H1 (cell line): Measurements from ENCODE around the gene HLA-DMB. TPM values are rescaled to one million over a fixed set of nuclear protein-coding genes. Genes with fewer than 3 reads are reported as not detected.

ENCODE experiments used
- CTCF ChIA-PET: fragments of 300-600 bp; sonication (Branson Sonifier 250); formaldehyde crosslinking; loops from one replicate; lab custom pipeline; 2021; ENCODE audit not compliant: partially characterized antibody; lab: Charles Lee
- POLR2A ChIA-PET: fragments of 300-600 bp; sonication (Branson Sonifier 250); formaldehyde crosslinking; loops from one replicate; lab custom pipeline; 2021; ENCODE audit warnings: inconsistent platforms; ENCODE audit not compliant: partially characterized antibody; lab: Charles Lee
- DNase-seq, 2 experiments: peaks; one replicate each; pipeline versions ENCODE4 v3.0.0 to v3.0.0-alpha.2; 2010 to 2022; ENCODE audit warnings: low spot score in 2 of 2, low read depth in 1 of 2, mixed read lengths in 1 of 2
- FAIRE-seq: peaks from 2 replicates; lab custom pipeline; 2011; peaks lifted over from hg19 to GRCh38; lab: Jason Lieb, UNC
- H2AFZ ChIP-seq: 2 replicates; pipeline ENCODE4 v1.8.1; 2012; ENCODE audit warnings: low read length, inconsistent platforms
- H2AK5ac ChIP-seq: 2 replicates; pipeline ENCODE4 v1.6.1; 2013; ENCODE audit warnings: low read depth, low read length
- H2BK120ac ChIP-seq: replicated peaks from 2 replicates; pipeline ENCODE3; 2013; ENCODE audit warnings: low read depth, low read length, inconsistent platforms
- H2BK12ac ChIP-seq: 2 replicates; pipeline ENCODE4 v1.6.1; 2013; ENCODE audit warnings: low read depth, low read length
- H2BK15ac ChIP-seq: 2 replicates; pipeline ENCODE4 v1.6.1; 2013; ENCODE audit warnings: low read length
- H2BK20ac ChIP-seq: 2 replicates; pipeline ENCODE4 v1.6.1; 2013; ENCODE audit warnings: low read length
- H2BK5ac ChIP-seq: 2 replicates; pipeline ENCODE4 v1.6.1; 2013; ENCODE audit warnings: low read depth, low read length
- H3K14ac ChIP-seq: 2 replicates; pipeline ENCODE4 v1.6.1; 2013; ENCODE audit warnings: inconsistent platforms; ENCODE audit not compliant: insufficient read length
- H3K18ac ChIP-seq: 2 replicates; pipeline ENCODE4 v1.6.1; 2013; ENCODE audit warnings: low read length; ENCODE audit errors: extremely low read depth
- H3K23ac ChIP-seq: 2 replicates; pipeline ENCODE4 v1.6.1; 2013; ENCODE audit warnings: inconsistent platforms; ENCODE audit not compliant: insufficient read length
- H3K23me2 ChIP-seq: 2 replicates; pipeline ENCODE4 v1.6.1; 2013; ENCODE audit warnings: low read depth, low read length
- H3K27ac ChIP-seq: 2 replicates; pipeline ENCODE4 v1.6.1; 2011; ENCODE audit warnings: low read depth, low read length, inconsistent platforms
- H3K27me3 ChIP-seq, 4 experiments: replicated peaks in 1 of 4; 1 replicate in 1 of 4; 2 replicates in 3 of 4; pipeline versions ENCODE4 v1.6.1 to v1.8.1; 2011 to 2013; ENCODE audit warnings: low read length in 3 of 4, mild to moderate bottlenecking in 3 of 4, inconsistent platforms in 2 of 4, mixed read lengths in 2 of 4, moderate library complexity in 1 of 4; ENCODE audit not compliant: control insufficient read depth in 3 of 4, insufficient read depth in 3 of 4; ENCODE audit errors: extremely low read depth in 1 of 4
- H3K36me3 ChIP-seq, 4 experiments: 2 replicates each; pipeline versions ENCODE4 v1.6.1 to v1.8.1; 2011 to 2013; ENCODE audit warnings: mild to moderate bottlenecking in 4 of 4, low read length in 3 of 4, moderate library complexity in 2 of 4, control low read depth in 1 of 4, inconsistent platforms in 1 of 4; ENCODE audit not compliant: insufficient read depth in 4 of 4, control insufficient read depth in 2 of 4
- H3K4ac ChIP-seq: replicated peaks from 2 replicates; pipeline ENCODE3; 2013; ENCODE audit warnings: low read length, low read depth, mixed read lengths, inconsistent platforms; ENCODE audit not compliant: insufficient read length
- H3K4me1 ChIP-seq, 4 experiments: replicated peaks in 1 of 4; 1 replicate in 1 of 4; 2 replicates in 3 of 4; pipeline versions ENCODE4 v1.6.1 to v1.8.1; 2011 to 2013; ENCODE audit warnings: low read length in 3 of 4, inconsistent platforms in 2 of 4, mixed read lengths in 1 of 4; ENCODE audit not compliant: insufficient read depth in 4 of 4, control insufficient read depth in 3 of 4
- H3K4me2 ChIP-seq, 2 experiments: 2 replicates each; pipeline versions ENCODE4 v1.6.1 to v1.8.1; 2011 to 2013; ENCODE audit warnings: low read depth in 2 of 2, low read length in 2 of 2, control low read depth in 1 of 2, inconsistent platforms in 1 of 2, mild to moderate bottlenecking in 1 of 2; ENCODE audit not compliant: insufficient read depth in 1 of 2
- H3K4me3 ChIP-seq, 4 experiments: fragments of 200-600, 300-600 bp in 1 of 4; sonication (generic), shearing (Covaris generic), sonication (Bioruptor Twin) in 1 of 4; 2 replicates each; pipeline versions ENCODE4 v1.5.1 to v1.8.1; 2011 to 2016; ENCODE audit warnings: low read length in 4 of 4, low read depth in 3 of 4, control low read depth in 2 of 4, inconsistent platforms in 2 of 4, mild to moderate bottlenecking in 2 of 4, mixed read lengths in 1 of 4, moderate library complexity in 1 of 4; ENCODE audit not compliant: insufficient read depth in 2 of 4; ENCODE audit errors: extremely low read depth in 1 of 4
- H3K56ac ChIP-seq: replicated peaks from 2 replicates; pipeline ENCODE3; 2013; ENCODE audit warnings: low read depth, mild to moderate bottlenecking, mixed read lengths, low read length, inconsistent platforms; ENCODE audit not compliant: insufficient read length
- H3K79me1 ChIP-seq: 2 replicates; pipeline ENCODE4 v1.6.1; 2013; ENCODE audit warnings: low read depth, low read length, control low read depth
- H3K79me2 ChIP-seq, 2 experiments: 2 replicates each; pipeline versions ENCODE4 v1.6.1 to v1.8.1; 2012 to 2013; ENCODE audit warnings: low read length in 2 of 2, mild to moderate bottlenecking in 2 of 2, inconsistent platforms in 1 of 2; ENCODE audit not compliant: insufficient read depth in 2 of 2, control insufficient read depth in 1 of 2
- H3K9ac ChIP-seq, 4 experiments: replicated peaks in 1 of 4; 1 replicate in 1 of 4; 2 replicates in 3 of 4; pipeline versions ENCODE4 v1.6.1 to v1.8.1; 2011 to 2013; ENCODE audit warnings: low read depth in 3 of 4, low read length in 3 of 4, control low read depth in 2 of 4, mild to moderate bottlenecking in 2 of 4, moderate library complexity in 2 of 4, inconsistent platforms in 1 of 4; ENCODE audit errors: extremely low read depth in 1 of 4
- H3K9me3 ChIP-seq, 2 experiments: 2 replicates each; pipeline versions ENCODE4 v1.6.1 to v1.8.1; 2012 to 2013; ENCODE audit warnings: mild to moderate bottlenecking in 2 of 2, moderate library complexity in 2 of 2, control low read depth in 1 of 2, inconsistent platforms in 1 of 2, low read depth in 1 of 2, low read length in 1 of 2, mixed read lengths in 1 of 2; ENCODE audit not compliant: insufficient read depth in 2 of 2
- H4K20me1 ChIP-seq, 2 experiments: replicated peaks in 1 of 2; 2 replicates each; pipeline versions ENCODE3 to v1.8.1; 2011 to 2013; ENCODE audit warnings: inconsistent platforms in 2 of 2, low read length in 2 of 2, mild to moderate bottlenecking in 1 of 2; ENCODE audit not compliant: insufficient read depth in 2 of 2, control insufficient read depth in 1 of 2
- H4K5ac ChIP-seq: 2 replicates; pipeline ENCODE4 v1.6.1; 2013; ENCODE audit warnings: low read length, low read depth, mixed read lengths, inconsistent platforms; ENCODE audit not compliant: insufficient read length
- H4K8ac ChIP-seq: 2 replicates; pipeline ENCODE4 v1.8.0; 2013; ENCODE audit warnings: mild to moderate bottlenecking, moderate library complexity, low read length, inconsistent platforms; ENCODE audit not compliant: insufficient read depth; ENCODE audit errors: extremely low read depth
- H4K91ac ChIP-seq: replicated peaks from 2 replicates; pipeline ENCODE3; 2013; ENCODE audit warnings: low read length, mixed read lengths, inconsistent platforms; ENCODE audit not compliant: insufficient read length
- ATF3 ChIP-seq: IDR thresholded peaks from 2 replicates; pipeline ENCODE4 v1.6.1; 2011; ENCODE audit warnings: low read depth, mild to moderate bottlenecking, low read length; ENCODE audit not compliant: insufficient read depth
- CREB1 ChIP-seq: IDR thresholded peaks from 2 replicates; pipeline ENCODE4 v1.6.1; 2012; ENCODE audit warnings: inconsistent platforms
- EP300 ChIP-seq, 2 experiments: IDR thresholded peaks; 1 replicate in 1 of 2; 2 replicates in 1 of 2; pipeline ENCODE4 v1.6.1; 2011 to 2012; ENCODE audit warnings: low read depth in 2 of 2, low read length in 2 of 2, mild to moderate bottlenecking in 2 of 2, borderline replicate concordance in 1 of 2, inconsistent platforms in 1 of 2, moderate library complexity in 1 of 2
- JUN ChIP-seq: IDR thresholded peaks from 2 replicates; pipeline ENCODE4 v1.6.1; 2011; ENCODE audit warnings: low read depth, mild to moderate bottlenecking, improper control_type of control experiment, low read length
- RAD21 ChIP-seq, 2 experiments: IDR thresholded peaks in 1 of 2; conservative IDR thresholded peaks in 1 of 2; 2 replicates each; pipeline ENCODE4 v1.6.1; 2011; ENCODE audit warnings: low read depth in 2 of 2, low read length in 2 of 2, improper control_type of control experiment in 1 of 2, inconsistent platforms in 1 of 2, mild to moderate bottlenecking in 1 of 2, moderate library complexity in 1 of 2
- SAP30 ChIP-seq: fragments of 300-600 bp; sonication (generic); IDR thresholded peaks from 2 replicates; pipeline ENCODE4 v1.7.1; 2012; ENCODE audit warnings: low read length, moderate library complexity, mild to moderate bottlenecking, inconsistent platforms; ENCODE audit not compliant: insufficient read depth, insufficient replicate concordance
- SP2 ChIP-seq: IDR thresholded peaks from 2 replicates; pipeline ENCODE4 v1.6.1; 2012; ENCODE audit warnings: mild to moderate bottlenecking, low read length, inconsistent platforms
- TAF7 ChIP-seq: optimal IDR thresholded peaks from 2 replicates; pipeline ENCODE3; 2011; ENCODE audit warnings: low read depth, mild to moderate bottlenecking, inconsistent platforms, low read length, moderate library complexity, borderline replicate concordance
- TCF12 ChIP-seq: IDR thresholded peaks from 2 replicates; pipeline ENCODE4 v1.6.1; 2011; ENCODE audit warnings: low read depth, mild to moderate bottlenecking, low read length
- ZNF274 ChIP-seq: IDR thresholded peaks from 2 replicates; pipeline ENCODE4 v1.7.0; 2012; ENCODE audit warnings: low read length, borderline replicate concordance; ENCODE audit errors: extremely low read depth
- WGBS, 2 experiments: shearing (Covaris generic) in 1 of 2; methylation state at CpG; one replicate each; pipeline versions ENCODE4 v1.1.6 to v1.1.7; 2013 to 2015; ENCODE audit warnings: low lambda C conversion rate in 2 of 2, mixed read lengths in 2 of 2, inconsistent platforms in 1 of 2, low coverage in 1 of 2, missing lambda C conversion rate in 1 of 2; ENCODE audit not compliant: insufficient replicate concordance in 2 of 2, insufficient coverage in 1 of 2, insufficient read length in 1 of 2; ENCODE audit errors: extremely low coverage in 1 of 2, missing lambda C conversion rate in 1 of 2; 5-methylcytosine and 5-hydroxymethylcytosine counted together
- polyA plus RNA-seq, 7 experiments: library from polyadenylated mRNA; depleted of rRNA in 3 of 7; stranded (reverse) in 5 of 7; unstranded in 2 of 7; fragments of >200 nt in 5 of 7; fragments of 200-250 nt in 2 of 7; gene quantifications; 1 replicate in 5 of 7; 2 replicates in 1 of 7; 4 replicates in 1 of 7; pipeline versions ENCODE4 v1.2.1 to v1.2.3, GENCODE V29; 2011 to 2013; ENCODE audit warnings: missing spikeins in 2 of 7, mixed read lengths in 2 of 7
- total RNA-seq: library from RNA; stranded (reverse); fragmentation: NEBNext Ultra II Directional; extraction: Animal tissue kit (Norgen Biotek cat#: 25700); gene quantifications from 2 replicates; pipeline ENCODE4 v1.2.1, GENCODE V29; 2021

The HLA-DMB gene
- total and polyA plus RNA-seq, 2 of the 8 experiments (the other 6 are each of a cell fraction or from before 2014, with no cell fraction given): 2.7 to 4.7 TPM

GRCh38 chr6:32947552-32948465, 7.0 kb upstream of the HLA-DMB start:
- Histone ChIP-seq H3K36me3 (no peaks in the 10 kb centered on the region), H2BK5ac (no peak overlapping the region), H2BK20ac (no peak overlapping the region), H3K9me3 (no peaks in the 10 kb centered on the region), H3K9ac (no peak overlapping the region), H3K4me2 (no peak overlapping the region), H3K23ac (no peak overlapping the region), H4K5ac (no peak overlapping the region), H2BK15ac (no peak overlapping the region), H2BK12ac (no peak overlapping the region), H2AFZ (no peak overlapping the region), H4K91ac (no peak overlapping the region), H3K27ac (no peak overlapping the region), H3K4ac (no peak overlapping the region), H3K27me3 (no peaks in the 10 kb centered on the region; a peak in 1 of 7 replicates), H2BK120ac (no peak overlapping the region), H3K79me2 (no peaks in the 10 kb centered on the region), H3K79me1 (no peaks in the 10 kb centered on the region), H3K23me2 (0 out of 2 replicates have a peak, but pooled peaks cover 2% of the 10 kb centered on the region), H3K4me3 (no peak overlapping the region), H3K14ac (no peak overlapping the region), H3K4me1 (peaks cover 0 to 8% (median 3%) of the 10 kb centered on the region in 4 experiments; a peak in 5 of 7 replicates), H2AK5ac (no peak overlapping the region), H4K8ac (no peak overlapping the region), H3K18ac (no peak overlapping the region), H3K56ac (no peak overlapping the region), H4K20me1 (no peaks in the 10 kb centered on the region)
- WGBS, 2 experiments: 69% methylated on average over 11 of the region's 11 CpGs; no CpG with 5 or more reads in 1 of the 2 experiments
- ChIA-PET CTCF (interaction anchor here (0.6 to 2.4 kb wide), 27 partner anchors 9 to 321 kb away, joined by 3 to 63 read pairs (median 5); partner anchors contain the start of gene TAP2), POLR2A (interaction anchor here (1.0 to 2.6 kb wide), 2 partner anchors 23 to 65 kb away, joined by 4 to 25 read pairs; no protein-coding TSS in a partner anchor)
- DNase-seq (peak; percentile 15 to 63), FAIRE-seq (peak; percentile 97)
- no peak for TF ChIP-seq CREB1
- TF ChIP-seq ATF3: no peak
- no peak for TF ChIP-seq SAP30
- TF ChIP-seq TCF12: no peak
- peak; percentile 95 to 96 for TF ChIP-seq RAD21 (IDR thresholded peaks at IDR 0.05 in 1 of 2, conservative IDR thresholded peaks at IDR 0.05 in 1 of 2; ENCODE audit: low read depth in 2 of 2, low read length in 2 of 2)
- TF ChIP-seq EP300 (IDR thresholded peaks at IDR 0.05; ENCODE audit: borderline replicate concordance in 1 of 2, low read depth in 2 of 2, low read length in 2 of 2): no peak
- TF ChIP-seq ZNF274: no peak
- TF ChIP-seq SP2: no peak
- TF ChIP-seq JUN: no peak
- TF ChIP-seq TAF7: no peak
